HEK293 (cell line): ENCODE measurements around the gene SLC17A9.

ENCODE experiments used
- ATF2 ChIP-seq: fragments of 450-650 bp; formaldehyde crosslinking; IDR thresholded peaks from 2 replicates; pipeline ENCODE4 v1.5.1; 2016; ENCODE audit warnings: missing biosample characterization, missing genetic modification characterization, low read depth
- HOXA7 ChIP-seq: sonication (generic); formaldehyde crosslinking; IDR thresholded peaks from 2 replicates; pipeline ENCODE4 v1.8.1; 2022; ENCODE audit warnings: missing genetic modification reagents, borderline replicate concordance
- ZBTB26 ChIP-seq: fragments of 450-650 bp; formaldehyde crosslinking; optimal IDR thresholded peaks from 2 replicates; pipeline ENCODE3; 2016; ENCODE audit warnings: missing biosample characterization, mild to moderate bottlenecking, missing genetic modification characterization
- ZNF426 ChIP-seq: fragments of 450-650 bp; formaldehyde crosslinking; IDR thresholded peaks from 2 replicates; pipeline ENCODE4 v1.5.1; 2017; ENCODE audit warnings: missing biosample characterization, missing genetic modification characterization, mild to moderate bottlenecking, inconsistent platforms, moderate library complexity

- TF ChIP-seq HOXA7 (CRISPR knock-in tag): no peak
- no peak for TF ChIP-seq ATF2 (tag by site-specific recombination)
- no peak for TF ChIP-seq ZBTB26 (tag by site-specific recombination)
- TF ChIP-seq ZNF426 (tag by site-specific recombination): no peak
Observed at GRCh38 chr20:62931464-62931863, 21.0 kb upstream of the SLC17A9 start.
